Epithelial cell of esophagus (primary cell): ENCODE data around the gene NEAT1.

Experiments used
- DNase-seq: peaks from one replicate; pipeline ENCODE4 v3.0.0; 2010; ENCODE audit warnings: low read depth
- H3K4me3 ChIP-seq: 2 replicates; pipeline ENCODE4 v1.5.1; 2011; ENCODE audit warnings: mild to moderate bottlenecking, low read length, control low read depth
- CTCF ChIP-seq: IDR thresholded peaks from 2 replicates; pipeline ENCODE4 v1.5.1; 2011; ENCODE audit warnings: low read depth, mild to moderate bottlenecking, low read length, control low read depth, inconsistent platforms; ENCODE audit not compliant: insufficient read depth; ENCODE audit errors: missing control alignments

NEAT1 gene

GRCh38 chr11:65395961-65396530 lies 26.6 kb upstream of the NEAT1 start:
- H3K4me3 ChIP-seq = no peak overlapping the region
- TF ChIP-seq CTCF = no peak
- DNase-seq = no peak

DNA sequence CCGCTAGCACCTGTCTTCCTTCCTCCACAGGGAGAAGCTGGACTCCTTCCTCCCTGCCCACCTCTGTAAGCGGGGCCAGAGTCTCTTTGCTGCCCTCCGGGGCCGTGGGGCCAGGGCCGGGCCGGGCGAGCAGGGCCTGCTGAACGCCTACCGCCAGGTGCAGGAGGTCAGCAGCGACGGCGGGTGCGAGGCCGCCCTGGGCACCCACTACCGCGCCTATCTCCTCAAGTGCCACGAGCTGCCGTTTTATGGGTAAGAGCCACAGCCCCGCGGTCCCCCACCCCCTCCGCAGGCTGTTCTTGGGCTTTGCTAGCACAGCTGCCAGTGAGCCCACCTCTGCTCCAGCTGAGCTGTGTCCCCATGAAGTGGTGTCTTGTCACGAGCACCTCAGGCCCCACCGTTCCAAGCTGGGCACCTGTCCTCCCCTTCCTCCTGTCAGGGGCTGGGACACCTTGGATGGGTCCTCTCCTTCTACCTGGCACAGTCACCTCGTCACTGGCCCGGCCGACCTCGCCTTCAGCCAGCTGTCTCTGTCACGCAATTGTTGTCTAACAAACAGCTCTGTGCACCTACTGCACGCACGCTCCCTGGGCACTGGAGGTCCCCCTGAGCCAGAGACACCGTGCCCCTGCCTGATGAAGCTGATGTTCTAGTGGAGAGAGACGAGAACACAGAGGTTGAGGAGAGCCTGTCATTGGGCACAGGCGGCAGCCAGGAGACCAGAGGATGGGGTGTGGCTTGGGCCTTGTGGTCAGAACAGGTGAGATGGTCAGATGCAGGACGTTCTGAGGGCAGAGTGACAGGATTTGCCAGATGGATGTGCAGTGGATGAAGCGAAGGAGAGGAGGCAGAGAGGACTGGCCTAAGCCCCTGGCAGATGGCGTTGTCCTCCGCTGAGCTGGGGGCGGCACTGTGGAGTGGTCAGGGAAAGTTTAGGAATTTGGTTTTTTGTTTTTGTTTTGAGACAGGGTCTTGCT lies 25.5 kb upstream of the NEAT1 start:
- DNase-seq = no peak

DNA sequence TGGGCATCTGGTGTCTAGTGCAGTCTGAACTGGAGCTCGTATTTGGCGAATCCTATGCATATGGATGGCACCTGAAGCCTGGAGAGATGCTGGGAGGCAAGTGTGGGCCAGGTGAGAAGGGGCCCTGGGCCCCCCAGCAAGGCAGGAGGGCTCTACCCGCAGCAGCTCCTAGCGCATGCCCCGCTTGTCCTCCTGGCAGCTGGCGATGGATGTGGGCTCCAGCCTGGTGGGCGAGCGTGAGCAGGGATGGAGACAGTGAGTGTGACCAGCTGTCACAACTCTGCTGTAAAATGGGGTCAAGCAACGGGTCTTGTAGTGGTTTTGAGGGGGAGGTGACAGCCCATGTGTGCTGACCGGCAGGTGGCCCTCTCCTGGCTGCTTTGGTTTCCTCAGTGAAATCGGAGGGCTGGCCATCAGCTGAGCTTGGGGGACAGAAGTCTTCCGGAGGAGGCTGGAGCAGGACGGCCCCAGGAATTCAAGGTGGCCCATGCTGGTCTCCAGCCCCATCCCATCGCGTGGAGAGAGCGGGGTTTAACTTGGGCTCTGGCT lies 24.2 kb upstream of the NEAT1 start:
- TF ChIP-seq CTCF = no peak
- DNase-seq = no peak
- no peak overlapping the region for H3K4me3 ChIP-seq

More for the DNA sequence above, 25.5 kb upstream of the NEAT1 start:
- H3K4me3 ChIP-seq = no peak overlapping the region
- TF ChIP-seq CTCF = no peak

GRCh38 chr11:65399249-65399648 lies 23.3 kb upstream of the NEAT1 start:
- no peak for TF ChIP-seq CTCF
- no peak overlapping the region for H3K4me3 ChIP-seq
- DNase-seq = no peak

DNA sequence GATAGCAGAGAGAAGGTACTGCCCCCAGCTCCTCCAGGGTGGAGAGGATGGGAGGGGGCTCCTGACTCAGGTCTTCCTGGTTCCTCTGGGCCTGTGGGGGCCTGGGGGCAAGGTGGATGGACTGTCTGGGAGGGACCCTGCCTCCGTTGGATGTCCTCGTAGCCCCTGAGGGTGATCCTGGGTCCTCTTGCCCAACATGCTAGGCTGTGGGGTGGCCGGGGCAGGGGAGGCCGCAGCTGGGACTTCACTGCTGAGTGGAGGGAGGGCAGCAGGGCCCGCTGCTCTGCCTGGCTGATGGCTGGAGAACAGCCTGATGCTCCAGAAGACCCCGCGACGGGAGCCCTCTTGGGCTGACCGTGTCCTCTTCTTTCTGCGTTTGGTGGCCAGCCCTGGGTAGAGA lies 22.8 kb upstream of the NEAT1 start:
- no peak overlapping the region for H3K4me3 ChIP-seq
- TF ChIP-seq CTCF = no peak
- DNase-seq = no peak

DNA sequence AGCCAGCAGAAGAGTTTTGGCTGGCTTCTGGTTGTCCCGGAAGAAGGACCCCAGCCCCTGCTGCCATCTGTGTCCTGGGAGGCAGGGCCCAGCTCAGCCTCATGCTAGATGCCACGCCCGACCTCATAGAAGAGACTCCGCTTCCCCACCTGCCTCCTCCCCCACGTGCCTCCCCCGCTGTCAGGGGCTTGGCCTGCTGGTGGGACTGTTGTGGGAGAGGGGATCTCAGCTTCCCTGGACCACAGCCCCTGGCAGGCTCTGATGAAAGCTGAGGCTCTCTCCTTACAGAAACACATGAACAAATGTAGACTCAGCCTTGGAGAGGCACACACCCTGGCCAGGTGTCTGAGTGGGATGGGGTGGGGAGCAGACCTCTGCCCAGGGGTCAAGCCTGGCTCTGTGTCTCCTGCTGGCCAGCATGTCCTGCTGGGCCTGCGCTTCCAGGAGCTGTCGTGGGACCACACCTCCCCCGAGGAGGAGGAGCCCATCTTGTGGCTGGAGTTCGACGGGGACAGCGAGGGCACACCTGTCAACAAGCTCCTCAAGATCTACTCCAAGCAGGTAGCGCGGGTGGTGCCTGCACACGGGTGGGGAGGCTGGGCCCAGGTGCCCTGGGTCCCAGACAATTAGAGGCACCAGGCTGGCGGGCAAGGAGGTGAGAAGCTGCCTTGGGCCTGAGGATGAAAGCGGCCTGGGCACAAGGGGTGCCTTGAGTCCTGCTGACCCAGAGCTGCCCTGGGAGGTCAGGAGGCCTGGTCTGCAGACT lies 22.1 kb upstream of the NEAT1 start:
- H3K4me3 ChIP-seq = no peak overlapping the region
- TF ChIP-seq CTCF = no peak
- no peak for DNase-seq
